ENCODE measurements around the gene HTT.

- TF ChIP-seq CTCF (conservative IDR thresholded peaks at IDR 0.05; ENCODE audit: low read depth, low read length) (no peak), EZH2phosphoT487 (IDR thresholded peaks at IDR 0.05; ENCODE audit: borderline replicate concordance, low read length) (no peak), EZH2 (IDR thresholded peaks at IDR 0.05; ENCODE audit: low read length, unreplicated experiment) (no peak)
Observed at GRCh38 chr4:3225071-3225850, 150.8 kb downstream of the HTT start.
